ENCODE data around the gene UVRAG.

DNA sequence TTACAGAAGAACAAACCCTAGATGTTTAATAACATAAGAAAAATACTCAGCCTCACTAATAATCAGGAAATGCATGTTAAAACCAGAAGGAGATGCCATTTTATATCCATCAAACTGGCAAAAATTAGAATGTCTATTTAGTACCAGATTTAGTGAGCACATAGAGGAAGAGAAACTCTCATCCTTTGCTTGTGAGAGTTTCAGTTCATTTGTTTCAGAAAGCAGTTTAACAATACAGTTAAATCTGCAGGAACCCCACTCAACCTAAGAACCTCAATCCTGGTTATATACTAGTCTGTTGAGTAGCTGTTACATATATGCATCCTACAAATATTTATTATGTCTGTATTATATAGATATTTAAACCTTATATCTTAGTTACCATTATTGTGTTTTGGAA lies 218.7 kb downstream of the UVRAG start:
- TF ChIP-seq, protein P1, sequence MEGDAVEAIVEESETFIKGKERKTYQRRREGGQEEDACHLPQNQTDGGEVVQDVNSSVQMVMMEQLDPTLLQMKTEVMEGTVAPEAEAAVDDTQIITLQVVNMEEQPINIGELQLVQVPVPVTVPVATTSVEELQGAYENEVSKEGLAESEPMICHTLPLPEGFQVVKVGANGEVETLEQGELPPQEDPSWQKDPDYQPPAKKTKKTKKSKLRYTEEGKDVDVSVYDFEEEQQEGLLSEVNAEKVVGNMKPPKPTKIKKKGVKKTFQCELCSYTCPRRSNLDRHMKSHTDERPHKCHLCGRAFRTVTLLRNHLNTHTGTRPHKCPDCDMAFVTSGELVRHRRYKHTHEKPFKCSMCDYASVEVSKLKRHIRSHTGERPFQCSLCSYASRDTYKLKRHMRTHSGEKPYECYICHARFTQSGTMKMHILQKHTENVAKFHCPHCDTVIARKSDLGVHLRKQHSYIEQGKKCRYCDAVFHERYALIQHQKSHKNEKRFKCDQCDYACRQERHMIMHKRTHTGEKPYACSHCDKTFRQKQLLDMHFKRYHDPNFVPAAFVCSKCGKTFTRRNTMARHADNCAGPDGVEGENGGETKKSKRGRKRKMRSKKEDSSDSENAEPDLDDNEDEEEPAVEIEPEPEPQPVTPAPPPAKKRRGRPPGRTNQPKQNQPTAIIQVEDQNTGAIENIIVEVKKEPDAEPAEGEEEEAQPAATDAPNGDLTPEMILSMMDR (conservative IDR thresholded peaks at IDR 0.05; ENCODE audit: low read depth, low read length) = no peak
- TF ChIP-seq EZH2phosphoT487 (IDR thresholded peaks at IDR 0.05; ENCODE audit: borderline replicate concordance, low read length) (no peak), EZH2 (IDR thresholded peaks at IDR 0.05; ENCODE audit: low read length, unreplicated experiment) (no peak)

Measured in PC-3 (cell line).